ENCODE data around the gene FATE1. TPM values are rescaled to one million over a fixed set of nuclear protein-coding genes. Genes with fewer than 3 reads are reported as not detected.

Gene FATE1
- total RNA-seq, 2 donors from 2014 or later = not detected

DNA sequence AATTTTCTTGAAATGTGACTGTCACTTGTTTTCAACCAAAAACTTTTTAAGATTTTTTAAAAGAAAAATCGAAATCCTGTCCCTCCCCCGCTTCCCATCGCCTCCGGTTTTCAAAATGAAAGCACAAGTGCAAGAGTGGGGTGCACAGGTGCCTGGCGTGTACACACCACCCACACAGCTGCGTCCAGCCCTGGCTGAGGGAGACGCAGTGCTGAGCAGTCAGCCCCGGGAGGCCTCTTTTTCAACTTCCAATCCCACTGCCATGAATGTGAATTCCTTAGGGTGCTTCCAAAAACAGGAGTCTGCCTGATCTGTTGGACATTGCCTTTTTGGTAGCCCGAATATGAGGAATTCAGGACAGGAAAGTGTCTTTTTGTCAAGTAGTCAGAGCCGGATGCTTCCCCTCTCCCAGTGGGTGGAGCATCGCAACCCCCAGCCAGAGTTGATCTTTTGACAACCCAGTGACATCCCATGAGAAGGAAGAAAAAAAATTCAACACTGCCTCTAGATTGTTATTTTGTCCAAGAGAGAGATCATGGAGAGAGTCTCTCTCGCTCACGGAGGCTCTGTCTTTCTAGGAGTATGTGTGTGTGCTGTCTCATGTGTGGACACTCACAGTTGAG lies 11.7 kb upstream of the FATE1 start:
- Histone ChIP-seq H3K4me1 (ENCODE audit: control insufficient read depth, insufficient read depth, low read length) (no peaks in the 10 kb centered on the region), H3K27me3 (ENCODE audit: control insufficient read depth, insufficient read depth, low read length, poor library complexity, severe bottlenecking) (no peaks in the 10 kb centered on the region), H3K27ac (ENCODE audit: low read depth, low read length) (no peak overlapping the region), H3K4me3 (ENCODE audit: low read length) (no peak overlapping the region), H3K9me3 (ENCODE audit: control insufficient read depth, low read length) (no peaks in the 10 kb centered on the region), H3K36me3 (ENCODE audit: control insufficient read depth, insufficient read depth, low read length) (no peaks in the 10 kb centered on the region), H3K9ac (ENCODE audit: extremely low read depth, low read length, poor library complexity, severe bottlenecking) (no peak overlapping the region)
- Mint-ChIP-seq H3K27ac (no peak overlapping the region), H3K4me1 (no peaks in the 10 kb centered on the region), H3K4me3 (no peak overlapping the region), H3K36me3 (ENCODE audit: low read depth) (no peaks in the 10 kb centered on the region), H3K9me3 (peaks cover 30% of the 10 kb centered on the region), H3K27me3 (ENCODE audit: insufficient read depth) (no peaks in the 10 kb centered on the region)
- WGBS, 2 experiments (ENCODE audit: insufficient coverage in 1 of 2, insufficient read length in 1 of 2) = 89 to 96% methylated on average over 4 to 12 of the region's 13 CpGs
- TF ChIP-seq, protein P1, sequence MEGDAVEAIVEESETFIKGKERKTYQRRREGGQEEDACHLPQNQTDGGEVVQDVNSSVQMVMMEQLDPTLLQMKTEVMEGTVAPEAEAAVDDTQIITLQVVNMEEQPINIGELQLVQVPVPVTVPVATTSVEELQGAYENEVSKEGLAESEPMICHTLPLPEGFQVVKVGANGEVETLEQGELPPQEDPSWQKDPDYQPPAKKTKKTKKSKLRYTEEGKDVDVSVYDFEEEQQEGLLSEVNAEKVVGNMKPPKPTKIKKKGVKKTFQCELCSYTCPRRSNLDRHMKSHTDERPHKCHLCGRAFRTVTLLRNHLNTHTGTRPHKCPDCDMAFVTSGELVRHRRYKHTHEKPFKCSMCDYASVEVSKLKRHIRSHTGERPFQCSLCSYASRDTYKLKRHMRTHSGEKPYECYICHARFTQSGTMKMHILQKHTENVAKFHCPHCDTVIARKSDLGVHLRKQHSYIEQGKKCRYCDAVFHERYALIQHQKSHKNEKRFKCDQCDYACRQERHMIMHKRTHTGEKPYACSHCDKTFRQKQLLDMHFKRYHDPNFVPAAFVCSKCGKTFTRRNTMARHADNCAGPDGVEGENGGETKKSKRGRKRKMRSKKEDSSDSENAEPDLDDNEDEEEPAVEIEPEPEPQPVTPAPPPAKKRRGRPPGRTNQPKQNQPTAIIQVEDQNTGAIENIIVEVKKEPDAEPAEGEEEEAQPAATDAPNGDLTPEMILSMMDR (conservative IDR thresholded peaks at IDR 0.05) = no peak
- DNase-seq = no peak

DNA sequence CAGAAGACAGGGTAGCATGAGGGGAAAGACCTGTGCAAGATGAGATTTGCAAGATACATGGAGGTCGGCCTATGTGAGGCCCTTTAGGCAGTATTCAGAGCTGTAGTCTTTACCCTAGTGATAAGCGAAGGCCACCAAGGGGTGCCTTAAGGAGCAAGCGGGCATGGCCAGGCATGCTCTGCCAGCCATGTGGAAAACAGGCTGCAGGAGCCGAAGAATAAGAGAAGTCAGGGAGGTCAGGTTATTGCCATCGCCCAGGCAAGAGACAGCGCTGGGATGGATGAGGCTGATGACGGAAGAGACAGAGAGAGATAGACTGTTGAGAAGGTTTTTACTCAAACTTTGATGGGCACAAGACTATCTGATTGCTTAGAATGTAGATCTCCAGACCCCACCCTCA lies 7.0 kb upstream of the FATE1 start:
- Histone ChIP-seq H3K4me1 (ENCODE audit: control insufficient read depth, insufficient read depth, low read length) (no peaks in the 10 kb centered on the region), H3K27ac (ENCODE audit: low read depth, low read length) (no peak overlapping the region), H3K9me3 (ENCODE audit: control insufficient read depth, low read length) (no peaks in the 10 kb centered on the region), H3K9ac (ENCODE audit: extremely low read depth, low read length, poor library complexity, severe bottlenecking) (no peak overlapping the region), H3K36me3 (ENCODE audit: control insufficient read depth, insufficient read depth, low read length) (no peaks in the 10 kb centered on the region), H3K27me3 (ENCODE audit: control insufficient read depth, insufficient read depth, low read length, poor library complexity, severe bottlenecking) (no peaks in the 10 kb centered on the region), H3K4me3 (ENCODE audit: low read length) (no peak overlapping the region)
- H3K27me3 Mint-ChIP-seq (ENCODE audit: insufficient read depth) = no peaks in the 10 kb centered on the region
- 83 to 90% methylated on average over 2 to 7 of the region's 7 CpGs for WGBS, 2 experiments (ENCODE audit: insufficient coverage in 1 of 2, insufficient read length in 1 of 2)
- H3K4me3 Mint-ChIP-seq = no peak overlapping the region
- H3K36me3 Mint-ChIP-seq (ENCODE audit: low read depth) = no peaks in the 10 kb centered on the region
- peaks cover 11% of the 10 kb centered on the region for H3K4me1 Mint-ChIP-seq
- no peak overlapping the region for H3K27ac Mint-ChIP-seq
- H3K9me3 Mint-ChIP-seq = peaks cover 36% of the 10 kb centered on the region
- peak; percentile 6 for DNase-seq
- TF ChIP-seq, protein P1 (conservative IDR thresholded peaks at IDR 0.05) = no peak

DNA sequence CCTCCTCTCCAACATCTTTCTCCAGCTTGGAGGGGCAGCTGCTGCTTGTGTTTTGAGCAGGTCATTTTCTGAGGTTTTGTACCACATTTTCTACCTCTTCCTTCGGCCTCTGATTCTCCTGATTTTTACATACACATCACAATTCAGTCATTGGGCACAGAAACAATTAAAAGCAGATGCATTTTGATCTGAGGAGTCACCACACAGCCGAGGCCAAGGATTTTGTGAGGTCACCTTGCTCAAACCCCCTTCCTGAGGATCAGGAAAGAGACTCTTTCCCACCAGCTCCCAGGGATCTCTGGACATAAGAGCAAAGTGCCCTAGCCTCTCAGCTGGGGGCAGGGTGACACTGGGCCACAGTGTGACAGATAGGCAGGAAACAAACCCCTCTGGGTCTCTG lies 5.4 kb upstream of the FATE1 start:
- Histone ChIP-seq H3K4me3 (ENCODE audit: low read length) (no peak overlapping the region), H3K27me3 (ENCODE audit: control insufficient read depth, insufficient read depth, low read length, poor library complexity, severe bottlenecking) (no peaks in the 10 kb centered on the region), H3K36me3 (ENCODE audit: control insufficient read depth, insufficient read depth, low read length) (no peaks in the 10 kb centered on the region), H3K4me1 (ENCODE audit: control insufficient read depth, insufficient read depth, low read length) (no peaks in the 10 kb centered on the region), H3K9ac (ENCODE audit: extremely low read depth, low read length, poor library complexity, severe bottlenecking) (no peak overlapping the region), H3K27ac (ENCODE audit: low read depth, low read length) (no peak overlapping the region), H3K9me3 (ENCODE audit: control insufficient read depth, low read length) (no peaks in the 10 kb centered on the region)
- Mint-ChIP-seq H3K27me3 (ENCODE audit: insufficient read depth) (no peaks in the 10 kb centered on the region), H3K9me3 (peaks cover 36% of the 10 kb centered on the region), H3K27ac (no peak overlapping the region), H3K36me3 (ENCODE audit: low read depth) (no peaks in the 10 kb centered on the region), H3K4me1 (peaks cover 13% of the 10 kb centered on the region), H3K4me3 (no peak overlapping the region)
- 95% methylated on average over 2 of the region's 2 CpGs; no CpG with 5 or more reads in 1 of the 2 experiments for WGBS, 2 experiments (ENCODE audit: insufficient coverage in 1 of 2, insufficient read length in 1 of 2)
- DNase-seq = no peak
- TF ChIP-seq, protein P1 (conservative IDR thresholded peaks at IDR 0.05) = no peak
